HG03025 (cell line): ENCODE measurements around the gene BCL2L13.

ENCODE experiments used
- ATAC-seq: cut with Tn5 transposase; IDR thresholded peaks from one replicate; pipeline ENCODE4 v1.9.1; 2021; ENCODE audit warnings: mild to moderate bottlenecking, moderate library complexity; ENCODE audit not compliant: unreplicated experiment, low FRiP score

Gene BCL2L13, protein sequence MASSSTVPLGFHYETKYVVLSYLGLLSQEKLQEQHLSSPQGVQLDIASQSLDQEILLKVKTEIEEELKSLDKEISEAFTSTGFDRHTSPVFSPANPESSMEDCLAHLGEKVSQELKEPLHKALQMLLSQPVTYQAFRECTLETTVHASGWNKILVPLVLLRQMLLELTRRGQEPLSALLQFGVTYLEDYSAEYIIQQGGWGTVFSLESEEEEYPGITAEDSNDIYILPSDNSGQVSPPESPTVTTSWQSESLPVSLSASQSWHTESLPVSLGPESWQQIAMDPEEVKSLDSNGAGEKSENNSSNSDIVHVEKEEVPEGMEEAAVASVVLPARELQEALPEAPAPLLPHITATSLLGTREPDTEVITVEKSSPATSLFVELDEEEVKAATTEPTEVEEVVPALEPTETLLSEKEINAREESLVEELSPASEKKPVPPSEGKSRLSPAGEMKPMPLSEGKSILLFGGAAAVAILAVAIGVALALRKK

GRCh38 chr22:17638432-17639246 is at the start of gene BCL2L13:
Gene BCL2L13 (plus strand): TSS chr22:17638757. CDS start chr22:17655712, 16,955 bp downstream.
- peak; percentile 73 for ATAC-seq

DNA sequence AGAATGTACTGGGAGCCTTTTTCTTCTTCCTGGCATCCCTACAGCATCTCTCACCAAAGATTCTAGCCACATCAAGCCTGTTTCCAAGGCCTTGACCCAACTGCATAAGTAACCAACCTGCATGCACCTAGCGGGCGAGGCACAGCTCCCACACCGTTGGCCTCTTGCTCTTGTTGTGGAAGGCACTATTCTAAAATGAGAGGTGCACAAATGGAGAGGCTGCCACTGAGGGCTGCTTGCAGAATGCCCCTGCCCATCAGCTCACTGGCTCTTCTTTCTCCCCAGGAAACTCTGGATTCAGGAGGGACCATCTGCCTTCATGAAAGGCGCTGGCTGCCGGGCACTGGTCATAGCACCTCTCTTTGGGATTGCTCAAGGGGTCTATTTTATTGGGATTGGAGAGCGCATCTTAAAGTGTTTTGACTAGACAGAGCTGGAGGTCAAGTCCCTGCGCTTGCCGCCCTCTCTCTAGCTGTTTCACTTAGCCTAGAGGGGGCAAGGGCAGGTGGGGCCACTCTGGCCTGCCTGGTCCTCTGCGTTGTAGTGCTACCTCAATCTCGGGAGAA is 48.7 kb upstream of the BCL2L13 start:
- ATAC-seq = no peak

DNA sequence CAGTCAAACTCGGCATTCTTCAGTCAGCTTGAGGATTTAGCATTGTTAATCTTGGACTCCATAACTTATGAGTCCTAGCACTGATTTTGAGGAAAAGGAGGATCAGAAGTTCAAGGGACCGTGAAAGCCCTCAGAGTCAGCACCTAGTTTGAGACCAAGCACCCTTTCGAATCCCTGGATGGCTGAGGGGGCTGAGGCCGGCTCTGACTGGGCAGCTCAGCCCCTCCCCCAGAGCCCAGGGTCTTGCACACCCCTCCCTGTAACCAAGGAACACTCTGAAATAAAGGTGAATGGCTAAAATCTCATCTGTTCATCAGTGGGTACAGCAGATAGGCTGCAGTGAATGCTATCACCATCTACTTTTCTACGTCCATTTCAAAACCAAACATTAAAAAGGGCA is 48.0 kb upstream of the BCL2L13 start:
- ATAC-seq = no peak

- no peak for ATAC-seq
Observed at GRCh38 chr22:17592201-17592600, 46.4 kb upstream of the BCL2L13 start.

GRCh38 chr22:17596226-17596625 is 42.3 kb upstream of the BCL2L13 start:
- no peak for ATAC-seq

DNA sequence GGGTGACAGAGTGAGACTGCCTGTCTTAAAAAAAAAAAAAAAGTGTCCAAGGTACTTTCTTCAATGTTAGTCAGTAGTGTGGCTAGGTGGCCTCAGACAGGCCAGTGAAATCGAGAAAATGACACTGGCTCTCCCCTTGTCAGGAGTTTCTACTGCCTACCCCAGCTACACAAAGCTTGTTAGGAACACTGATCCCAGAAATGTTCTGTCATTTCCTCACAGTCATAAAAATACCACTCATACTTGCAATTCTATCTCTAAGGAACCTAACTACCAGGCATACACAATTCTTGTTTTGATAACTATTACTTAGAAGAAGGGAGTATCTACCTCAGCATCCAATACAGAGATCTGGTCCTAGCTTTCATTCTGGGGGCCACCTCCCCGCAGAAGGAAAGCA is 41.3 kb upstream of the BCL2L13 start:
- ATAC-seq = no peak

GRCh38 chr22:17598318-17598717 is 40.2 kb upstream of the BCL2L13 start:
- no peak for ATAC-seq

GRCh38 chr22:17601031-17601430 is 37.5 kb upstream of the BCL2L13 start:
- no peak for ATAC-seq

DNA sequence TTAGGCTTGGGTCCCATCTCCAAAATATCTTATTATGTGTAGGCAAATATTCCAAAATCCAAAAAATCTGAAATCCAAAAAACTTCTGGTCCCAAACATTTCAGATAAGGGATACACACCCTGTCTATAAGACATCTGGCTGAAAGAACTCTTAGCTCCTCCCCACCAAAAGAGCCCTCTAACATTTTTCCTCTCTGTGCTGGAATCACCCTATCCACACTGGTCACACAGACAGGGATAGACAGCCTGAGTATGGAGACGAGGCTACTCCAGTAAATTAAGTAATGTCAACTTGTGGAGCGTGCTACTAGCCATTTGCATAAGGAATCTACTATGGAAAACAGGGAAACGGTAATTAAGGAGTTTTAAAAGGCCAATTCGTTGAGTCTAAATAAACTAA is 34.9 kb upstream of the BCL2L13 start:
- no peak for ATAC-seq

- no peak for ATAC-seq
Observed at GRCh38 chr22:17606496-17606895, 32.1 kb upstream of the BCL2L13 start.

GRCh38 chr22:17607891-17608521 is 30.6 kb upstream of the BCL2L13 start:
- no peak for ATAC-seq

GRCh38 chr22:17612057-17612456 is 26.5 kb upstream of the BCL2L13 start:
- no peak for ATAC-seq

DNA sequence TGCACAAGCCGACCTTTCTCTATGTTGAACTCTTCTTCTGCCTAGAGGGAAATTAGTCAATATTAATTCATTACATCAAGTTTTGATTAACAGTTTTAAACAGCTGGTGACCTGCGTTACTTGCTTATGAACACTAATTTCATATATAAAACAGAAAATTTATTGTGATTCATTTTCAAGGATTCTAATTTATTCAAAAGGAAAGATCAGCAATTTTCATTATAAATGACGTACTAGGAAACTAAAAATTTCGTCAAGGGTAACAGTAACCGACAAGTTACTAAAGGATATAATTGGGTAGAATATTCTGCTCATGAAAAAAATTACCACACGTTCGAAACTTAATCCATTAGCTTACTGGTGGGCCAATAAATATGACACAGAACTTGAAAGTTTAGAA is 25.3 kb upstream of the BCL2L13 start:
- ATAC-seq = no peak

- no peak for ATAC-seq
Observed at GRCh38 chr22:17627961-17628405, 10.6 kb upstream of the BCL2L13 start.

DNA sequence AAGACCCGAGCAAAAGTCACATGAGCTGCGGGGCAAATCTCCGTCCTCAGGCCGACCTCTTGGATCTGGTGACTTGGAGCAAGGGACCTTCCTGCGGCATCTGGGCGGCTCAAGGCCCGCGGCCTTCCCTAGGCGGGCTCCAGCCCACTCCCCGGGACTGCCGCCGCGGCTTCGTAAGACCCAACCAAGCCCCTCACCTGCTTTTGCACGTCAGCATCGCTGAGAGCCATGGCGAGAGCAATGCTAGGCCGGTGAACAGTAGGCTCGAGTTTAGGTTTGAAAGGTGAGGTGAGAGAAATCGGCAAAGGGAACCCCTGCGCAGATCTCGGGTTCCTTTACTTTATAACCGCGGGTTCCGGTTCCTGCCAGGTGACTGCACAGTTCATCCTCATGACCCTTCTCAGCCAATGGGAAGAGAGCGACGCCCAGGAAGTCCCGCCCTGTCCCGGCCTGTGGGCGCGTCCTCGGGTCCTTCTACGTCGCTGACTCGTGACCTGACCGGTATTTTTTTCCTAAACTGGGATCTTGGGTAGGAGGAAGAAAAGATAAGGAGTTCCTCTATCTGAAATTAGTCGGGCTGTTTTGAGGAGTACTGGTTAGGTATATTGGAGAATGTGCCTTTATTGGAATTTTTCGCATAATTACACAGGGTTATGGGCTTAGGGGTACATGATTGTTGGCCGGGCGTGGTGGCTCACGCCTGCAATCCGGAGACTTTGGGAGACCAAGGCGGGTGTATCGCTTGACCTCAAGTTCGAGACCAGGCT is 10.0 kb upstream of the BCL2L13 start, which contains the start of gene ATP6V1E1:
Gene ATP6V1E1, minus strand, starts transcription at position 344 of the 767 bp plus-strand sequence. Its CDS starts 114 bp downstream, at position 230.
- peak; percentile 93 for ATAC-seq

DNA sequence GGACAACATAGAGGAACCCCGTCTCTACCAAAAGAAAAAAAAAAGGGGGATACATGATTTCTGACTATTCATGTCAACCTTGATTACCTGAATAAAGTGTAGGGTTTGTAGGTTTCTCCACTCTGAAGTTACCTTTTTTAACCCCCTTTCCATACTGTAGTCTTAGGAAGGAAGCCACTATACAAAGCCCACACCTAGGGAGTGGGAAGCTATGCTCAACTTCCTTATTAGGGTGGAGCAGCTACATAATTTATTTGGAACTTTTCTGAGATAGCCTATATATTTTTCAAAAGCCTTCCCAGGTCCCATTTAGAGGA is 9.4 kb upstream of the BCL2L13 start:
- ATAC-seq = no peak

DNA sequence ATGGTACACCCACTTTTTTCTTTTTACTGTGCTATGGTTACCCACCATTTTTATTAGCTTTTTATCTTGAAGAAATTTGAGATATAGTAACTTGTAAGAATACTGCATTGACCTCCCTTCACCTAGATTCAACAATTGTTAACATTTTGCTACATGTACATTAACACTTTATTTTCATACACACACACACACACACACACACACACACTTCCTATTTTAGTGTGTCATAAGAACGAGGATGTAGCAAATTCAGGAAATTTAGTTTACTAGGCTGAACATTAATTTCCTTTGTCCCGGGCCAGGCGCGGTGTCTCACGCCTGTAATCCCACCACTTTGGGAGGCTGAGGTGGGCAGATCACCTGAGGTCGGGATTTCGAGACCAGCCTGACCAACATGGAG is 8.9 kb upstream of the BCL2L13 start:
- no peak for ATAC-seq

GRCh38 chr22:17631076-17631565 is 7.4 kb upstream of the BCL2L13 start:
- ATAC-seq = no peak

- no peak for ATAC-seq
Observed at GRCh38 chr22:17633217-17633997, 5.2 kb upstream of the BCL2L13 start.
